ENCODE results near the gene TNFAIP8.

DNA sequence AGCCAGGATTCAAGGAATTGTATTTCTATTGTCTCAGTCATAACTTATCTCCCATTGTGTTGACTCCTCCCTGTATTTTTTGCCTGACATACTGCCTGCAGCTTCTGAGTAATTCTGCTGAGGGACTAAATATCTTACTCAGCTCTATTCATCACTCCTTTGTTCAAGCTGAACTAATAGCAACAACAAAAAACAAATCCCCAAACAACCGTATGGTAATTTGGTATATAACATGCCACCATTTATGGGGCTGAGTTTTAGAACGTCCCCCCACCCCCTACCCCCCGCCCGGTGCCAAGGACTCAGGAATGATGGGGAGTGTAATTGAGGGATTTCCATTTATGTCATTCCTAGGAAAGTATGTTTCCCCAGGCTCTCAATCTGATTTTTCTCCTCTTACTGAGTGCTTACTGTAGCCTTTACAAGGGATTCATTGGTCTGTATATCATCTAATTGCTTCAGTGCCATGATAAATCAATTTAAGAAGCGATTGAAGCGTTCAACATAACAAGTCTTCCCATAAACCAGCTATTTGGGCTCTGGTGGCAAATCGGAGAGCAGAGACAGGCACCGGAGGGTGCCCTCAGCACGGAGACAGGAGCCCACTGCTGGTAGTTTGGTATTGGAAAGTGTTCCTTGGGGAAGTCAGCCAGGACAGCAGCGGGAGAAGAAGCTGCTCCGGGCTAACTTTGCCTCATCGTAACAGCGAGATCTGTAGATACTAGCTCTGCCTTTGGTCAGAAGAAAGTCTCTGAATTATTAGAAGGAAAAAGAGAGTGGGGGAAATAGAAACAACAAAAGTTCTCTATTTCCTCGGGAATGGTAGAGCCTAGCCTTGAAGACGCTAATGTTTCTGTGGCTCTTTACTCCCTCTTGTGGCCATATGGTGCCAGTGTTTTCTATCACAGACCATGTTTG is 55.8 kb downstream of the TNFAIP8 start:
- TF ChIP-seq TEAD4 (CRISPR knock-in tag; IDR thresholded peaks at IDR 0.05) (no peak), CBFB (CRISPR knock-in tag; IDR thresholded peaks at IDR 0.05; ENCODE audit: low read depth) (no peak), NR3C1 (CRISPR knock-in tag; conservative IDR thresholded peaks at IDR 0.05; ENCODE audit: low read depth) (no peak), ZNF263 (CRISPR knock-in tag; IDR thresholded peaks at IDR 0.05; ENCODE audit: low read depth) (no peak), CREB1 (CRISPR knock-in tag; IDR thresholded peaks at IDR 0.05) (no peak), SP1 (CRISPR knock-in tag; conservative IDR thresholded peaks at IDR 0.05) (no peak)
- TF ChIP-seq, protein P1, sequence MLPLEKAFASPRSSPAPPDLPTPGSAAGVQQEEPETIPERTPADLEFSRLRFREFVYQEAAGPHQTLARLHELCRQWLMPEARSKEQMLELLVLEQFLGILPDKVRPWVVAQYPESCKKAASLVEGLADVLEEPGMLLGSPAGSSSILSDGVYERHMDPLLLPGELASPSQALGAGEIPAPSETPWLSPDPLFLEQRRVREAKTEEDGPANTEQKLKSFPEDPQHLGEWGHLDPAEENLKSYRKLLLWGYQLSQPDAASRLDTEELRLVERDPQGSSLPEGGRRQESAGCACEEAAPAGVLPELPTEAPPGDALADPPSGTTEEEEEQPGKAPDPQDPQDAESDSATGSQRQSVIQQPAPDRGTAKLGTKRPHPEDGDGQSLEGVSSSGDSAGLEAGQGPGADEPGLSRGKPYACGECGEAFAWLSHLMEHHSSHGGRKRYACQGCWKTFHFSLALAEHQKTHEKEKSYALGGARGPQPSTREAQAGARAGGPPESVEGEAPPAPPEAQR (CRISPR knock-in tag; IDR thresholded peaks at IDR 0.05): no peak
- TF ChIP-seq, protein P2, sequence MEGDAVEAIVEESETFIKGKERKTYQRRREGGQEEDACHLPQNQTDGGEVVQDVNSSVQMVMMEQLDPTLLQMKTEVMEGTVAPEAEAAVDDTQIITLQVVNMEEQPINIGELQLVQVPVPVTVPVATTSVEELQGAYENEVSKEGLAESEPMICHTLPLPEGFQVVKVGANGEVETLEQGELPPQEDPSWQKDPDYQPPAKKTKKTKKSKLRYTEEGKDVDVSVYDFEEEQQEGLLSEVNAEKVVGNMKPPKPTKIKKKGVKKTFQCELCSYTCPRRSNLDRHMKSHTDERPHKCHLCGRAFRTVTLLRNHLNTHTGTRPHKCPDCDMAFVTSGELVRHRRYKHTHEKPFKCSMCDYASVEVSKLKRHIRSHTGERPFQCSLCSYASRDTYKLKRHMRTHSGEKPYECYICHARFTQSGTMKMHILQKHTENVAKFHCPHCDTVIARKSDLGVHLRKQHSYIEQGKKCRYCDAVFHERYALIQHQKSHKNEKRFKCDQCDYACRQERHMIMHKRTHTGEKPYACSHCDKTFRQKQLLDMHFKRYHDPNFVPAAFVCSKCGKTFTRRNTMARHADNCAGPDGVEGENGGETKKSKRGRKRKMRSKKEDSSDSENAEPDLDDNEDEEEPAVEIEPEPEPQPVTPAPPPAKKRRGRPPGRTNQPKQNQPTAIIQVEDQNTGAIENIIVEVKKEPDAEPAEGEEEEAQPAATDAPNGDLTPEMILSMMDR (IDR thresholded peaks at IDR 0.05): peak; percentile 84
- TF ChIP-seq, protein P3, sequence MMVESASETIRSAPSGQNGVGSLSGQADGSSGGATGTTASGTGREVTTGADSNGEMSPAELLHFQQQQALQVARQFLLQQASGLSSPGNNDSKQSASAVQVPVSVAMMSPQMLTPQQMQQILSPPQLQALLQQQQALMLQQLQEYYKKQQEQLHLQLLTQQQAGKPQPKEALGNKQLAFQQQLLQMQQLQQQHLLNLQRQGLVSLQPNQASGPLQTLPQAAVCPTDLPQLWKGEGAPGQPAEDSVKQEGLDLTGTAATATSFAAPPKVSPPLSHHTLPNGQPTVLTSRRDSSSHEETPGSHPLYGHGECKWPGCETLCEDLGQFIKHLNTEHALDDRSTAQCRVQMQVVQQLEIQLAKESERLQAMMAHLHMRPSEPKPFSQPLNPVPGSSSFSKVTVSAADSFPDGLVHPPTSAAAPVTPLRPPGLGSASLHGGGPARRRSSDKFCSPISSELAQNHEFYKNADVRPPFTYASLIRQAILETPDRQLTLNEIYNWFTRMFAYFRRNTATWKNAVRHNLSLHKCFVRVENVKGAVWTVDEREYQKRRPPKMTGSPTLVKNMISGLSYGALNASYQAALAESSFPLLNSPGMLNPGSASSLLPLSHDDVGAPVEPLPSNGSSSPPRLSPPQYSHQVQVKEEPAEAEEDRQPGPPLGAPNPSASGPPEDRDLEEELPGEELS (CRISPR knock-in tag; IDR thresholded peaks at IDR 0.05): no peak
- TF ChIP-seq, protein P4, sequence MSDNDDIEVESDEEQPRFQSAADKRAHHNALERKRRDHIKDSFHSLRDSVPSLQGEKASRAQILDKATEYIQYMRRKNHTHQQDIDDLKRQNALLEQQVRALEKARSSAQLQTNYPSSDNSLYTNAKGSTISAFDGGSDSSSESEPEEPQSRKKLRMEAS (CRISPR knock-in tag; IDR thresholded peaks at IDR 0.05): no peak
- TF ChIP-seq, protein P5, sequence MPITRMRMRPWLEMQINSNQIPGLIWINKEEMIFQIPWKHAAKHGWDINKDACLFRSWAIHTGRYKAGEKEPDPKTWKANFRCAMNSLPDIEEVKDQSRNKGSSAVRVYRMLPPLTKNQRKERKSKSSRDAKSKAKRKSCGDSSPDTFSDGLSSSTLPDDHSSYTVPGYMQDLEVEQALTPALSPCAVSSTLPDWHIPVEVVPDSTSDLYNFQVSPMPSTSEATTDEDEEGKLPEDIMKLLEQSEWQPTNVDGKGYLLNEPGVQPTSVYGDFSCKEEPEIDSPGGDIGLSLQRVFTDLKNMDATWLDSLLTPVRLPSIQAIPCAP (CRISPR knock-in tag; IDR thresholded peaks at IDR 0.05): no peak
- TF ChIP-seq, protein P6, sequence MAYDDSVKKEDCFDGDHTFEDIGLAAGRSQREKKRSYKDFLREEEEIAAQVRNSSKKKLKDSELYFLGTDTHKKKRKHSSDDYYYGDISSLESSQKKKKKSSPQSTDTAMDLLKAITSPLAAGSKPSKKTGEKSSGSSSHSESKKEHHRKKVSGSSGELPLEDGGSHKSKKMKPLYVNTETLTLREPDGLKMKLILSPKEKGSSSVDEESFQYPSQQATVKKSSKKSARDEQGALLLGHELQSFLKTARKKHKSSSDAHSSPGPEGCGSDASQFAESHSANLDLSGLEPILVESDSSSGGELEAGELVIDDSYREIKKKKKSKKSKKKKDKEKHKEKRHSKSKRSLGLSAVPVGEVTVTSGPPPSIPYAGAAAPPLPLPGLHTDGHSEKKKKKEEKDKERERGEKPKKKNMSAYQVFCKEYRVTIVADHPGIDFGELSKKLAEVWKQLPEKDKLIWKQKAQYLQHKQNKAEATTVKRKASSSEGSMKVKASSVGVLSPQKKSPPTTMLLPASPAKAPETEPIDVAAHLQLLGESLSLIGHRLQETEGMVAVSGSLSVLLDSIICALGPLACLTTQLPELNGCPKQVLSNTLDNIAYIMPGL (CRISPR knock-in tag; IDR thresholded peaks at IDR 0.05): no peak

Measured in WTC11 (cell line).